HFF-Myc (cell line): ENCODE data around the gene GPSM3.
"Not testable (repeated sequence)": the region's sequence is repeated elsewhere in the genome, so short reads cannot be mapped to it uniquely, and the experiment has no call there.

Experiments
- DNase-seq: peaks from one replicate; pipeline ENCODE4 v3.0.0-alpha.2; 2011; ENCODE audit warnings: low read depth; ENCODE audit errors: extremely low read depth
- H3K4me3 ChIP-seq: replicated peaks from 2 replicates; pipeline ENCODE4 v1.5.1; 2011; ENCODE audit warnings: low read depth, mild to moderate bottlenecking, control low read depth, low read length
- TF ChIP-seq, protein P1 (sequence below): IDR thresholded peaks from 2 replicates; pipeline ENCODE4 v1.5.1; 2012; ENCODE audit warnings: mild to moderate bottlenecking, low read depth, low read length, control low read depth; ENCODE audit errors: missing control alignments

The GPSM3 gene

DNA sequence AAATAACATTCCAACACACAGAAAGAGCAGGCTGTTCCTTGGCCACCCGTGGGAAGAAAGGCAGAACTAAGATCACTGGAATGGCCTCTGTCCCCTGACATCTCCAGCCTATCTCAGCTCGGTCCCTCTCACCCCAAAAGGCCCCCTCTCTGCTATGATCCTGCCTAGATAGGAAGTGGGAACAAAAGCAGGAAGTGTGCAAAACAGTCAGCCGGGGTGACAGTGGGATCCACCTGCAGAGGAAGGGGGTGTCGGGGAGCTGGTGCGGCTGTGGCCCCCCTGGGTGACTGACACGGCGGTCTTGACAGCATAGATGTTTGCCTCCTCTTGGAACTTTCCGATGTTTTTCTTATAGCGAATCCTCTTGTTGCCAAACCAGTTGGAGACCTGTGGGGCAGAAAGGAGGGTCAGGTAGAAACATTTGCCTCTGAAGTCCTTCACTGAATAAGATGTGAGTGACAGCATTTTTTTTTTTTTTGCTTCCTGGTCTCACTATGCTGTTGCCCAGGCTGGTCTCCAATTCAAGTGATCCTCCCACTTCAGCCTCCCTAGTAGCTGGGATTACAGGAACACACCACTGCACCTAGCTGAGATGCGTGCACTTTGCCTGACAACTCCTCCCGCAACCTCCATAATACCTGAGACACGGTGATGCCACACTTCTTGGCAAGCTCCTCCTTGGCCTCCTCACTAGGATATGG, 5.3 kb downstream of the GPSM3 start:
- DNase-seq: no peak
- H3K4me3 ChIP-seq: no peak overlapping the region
- TF ChIP-seq, protein P1, sequence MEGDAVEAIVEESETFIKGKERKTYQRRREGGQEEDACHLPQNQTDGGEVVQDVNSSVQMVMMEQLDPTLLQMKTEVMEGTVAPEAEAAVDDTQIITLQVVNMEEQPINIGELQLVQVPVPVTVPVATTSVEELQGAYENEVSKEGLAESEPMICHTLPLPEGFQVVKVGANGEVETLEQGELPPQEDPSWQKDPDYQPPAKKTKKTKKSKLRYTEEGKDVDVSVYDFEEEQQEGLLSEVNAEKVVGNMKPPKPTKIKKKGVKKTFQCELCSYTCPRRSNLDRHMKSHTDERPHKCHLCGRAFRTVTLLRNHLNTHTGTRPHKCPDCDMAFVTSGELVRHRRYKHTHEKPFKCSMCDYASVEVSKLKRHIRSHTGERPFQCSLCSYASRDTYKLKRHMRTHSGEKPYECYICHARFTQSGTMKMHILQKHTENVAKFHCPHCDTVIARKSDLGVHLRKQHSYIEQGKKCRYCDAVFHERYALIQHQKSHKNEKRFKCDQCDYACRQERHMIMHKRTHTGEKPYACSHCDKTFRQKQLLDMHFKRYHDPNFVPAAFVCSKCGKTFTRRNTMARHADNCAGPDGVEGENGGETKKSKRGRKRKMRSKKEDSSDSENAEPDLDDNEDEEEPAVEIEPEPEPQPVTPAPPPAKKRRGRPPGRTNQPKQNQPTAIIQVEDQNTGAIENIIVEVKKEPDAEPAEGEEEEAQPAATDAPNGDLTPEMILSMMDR: no peak

DNA sequence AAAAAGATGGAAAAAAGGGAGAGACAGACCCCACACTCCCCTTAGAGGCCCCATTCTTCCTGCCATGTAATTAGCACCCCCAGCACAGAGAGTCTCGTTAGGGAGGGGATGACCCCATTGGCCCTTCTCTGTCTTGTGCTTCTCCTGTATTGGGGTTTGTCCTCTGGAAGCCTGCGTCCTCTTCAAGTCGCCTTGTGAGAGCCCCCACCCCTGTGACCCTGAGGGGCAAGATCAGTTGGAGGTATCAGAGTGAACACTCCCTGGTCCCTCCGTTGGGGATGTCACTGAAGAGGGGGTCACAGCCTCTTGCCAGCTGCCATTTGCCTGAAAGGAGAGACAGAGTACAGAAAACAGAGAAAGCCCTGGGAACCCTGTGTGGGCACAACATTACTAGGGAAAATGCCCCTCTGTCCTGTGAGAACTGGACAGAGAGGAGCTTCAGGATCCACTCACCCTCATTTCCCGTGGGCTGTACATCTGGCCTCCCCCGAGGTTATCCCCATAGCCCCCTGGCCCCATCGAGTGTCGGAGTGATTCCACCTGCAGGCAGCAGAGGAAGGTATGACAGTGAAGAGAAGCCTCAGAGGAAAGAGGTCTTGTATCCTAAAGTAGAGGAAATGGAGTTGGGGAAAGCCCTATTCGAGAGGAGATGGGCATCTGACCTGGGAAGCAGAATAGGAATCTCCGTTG, 6.1 kb downstream of the GPSM3 start:
- DNase-seq, H3K4me3 ChIP-seq: not testable (repeated sequence)

- not testable (repeated sequence) for DNase-seq, H3K4me3 ChIP-seq
These were observed 6.7 kb downstream of the GPSM3 start for GRCh38 chr6:32185681-32186131.

- DNase-seq: no peak
- H3K4me3 ChIP-seq: no peak within 1 kb of the TSS
- TF ChIP-seq, protein P1: no peak
These were observed 8.3 kb downstream of the GPSM3 start, which contains the start of gene AGER for GRCh38 chr6:32184084-32184640. TSS of gene AGER (minus strand) at chr6:32184253. CDS start at chr6:32184222, 31 bp downstream.

GRCh38 chr6:32183483-32184083, 8.9 kb downstream of the GPSM3 start:
- DNase-seq: no peak
- TF ChIP-seq, protein P1: no peak
- no peak overlapping the region for H3K4me3 ChIP-seq

DNA sequence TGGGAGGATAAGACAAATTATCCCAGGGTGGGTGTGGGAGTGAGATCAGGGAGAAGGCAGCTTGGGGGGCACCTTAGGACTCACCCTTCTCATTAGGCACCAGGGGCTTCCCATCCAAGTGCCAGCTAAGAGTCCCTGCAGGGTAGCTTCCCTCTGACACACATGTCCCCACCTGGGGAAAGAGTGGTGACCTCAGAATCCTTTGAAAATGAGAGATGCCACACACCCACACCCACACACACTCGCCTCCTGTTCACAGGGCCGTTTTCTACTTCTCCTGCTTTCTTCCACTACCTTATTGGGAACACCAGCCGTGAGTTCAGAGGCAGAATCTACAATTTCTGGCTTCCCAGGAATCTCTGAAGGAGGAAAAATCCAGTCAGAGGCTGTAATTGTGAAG, 9.4 kb downstream of the GPSM3 start:
- H3K4me3 ChIP-seq: no peak overlapping the region
- TF ChIP-seq, protein P1: no peak
- DNase-seq: no peak

GRCh38 chr6:32182555-32182981, 9.9 kb downstream of the GPSM3 start:
- no peak overlapping the region for H3K4me3 ChIP-seq
- DNase-seq: no peak
- TF ChIP-seq, protein P1: no peak
